GM21529 (cell line): ENCODE results near the gene RIC8A.
A peak's percentile ranks its signal among the peaks of the same experiment; 100 is the strongest.
"Not testable (repeated sequence)": the region's sequence is repeated elsewhere in the genome, so short reads cannot be mapped to it uniquely, and the experiment has no call there.

ENCODE experiments used
- ATAC-seq: cut with Tn5 transposase; IDR thresholded peaks from one replicate; pipeline ENCODE4 v1.9.1; 2021; ENCODE audit not compliant: unreplicated experiment

The RIC8A gene

DNA sequence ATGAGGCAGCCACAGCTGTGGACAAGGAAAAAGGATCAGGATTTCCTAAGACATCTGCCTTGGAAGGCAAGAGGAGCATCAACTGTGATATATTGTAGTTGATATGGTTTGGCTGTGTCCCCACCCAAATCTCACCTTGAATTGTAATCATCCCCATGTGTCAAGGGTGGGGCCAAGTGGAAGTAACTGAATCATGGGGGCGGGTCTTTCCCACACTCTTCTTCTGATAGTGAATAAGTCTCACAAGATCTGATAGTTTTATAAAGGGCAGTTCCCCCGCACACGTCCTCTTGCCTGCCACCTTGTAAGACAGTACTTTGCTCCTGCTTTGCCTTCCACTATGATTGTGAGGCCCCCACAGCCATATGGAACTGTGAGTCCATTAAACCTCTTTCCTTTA is 10.2 kb downstream of the RIC8A start:
- ATAC-seq = no peak

DNA sequence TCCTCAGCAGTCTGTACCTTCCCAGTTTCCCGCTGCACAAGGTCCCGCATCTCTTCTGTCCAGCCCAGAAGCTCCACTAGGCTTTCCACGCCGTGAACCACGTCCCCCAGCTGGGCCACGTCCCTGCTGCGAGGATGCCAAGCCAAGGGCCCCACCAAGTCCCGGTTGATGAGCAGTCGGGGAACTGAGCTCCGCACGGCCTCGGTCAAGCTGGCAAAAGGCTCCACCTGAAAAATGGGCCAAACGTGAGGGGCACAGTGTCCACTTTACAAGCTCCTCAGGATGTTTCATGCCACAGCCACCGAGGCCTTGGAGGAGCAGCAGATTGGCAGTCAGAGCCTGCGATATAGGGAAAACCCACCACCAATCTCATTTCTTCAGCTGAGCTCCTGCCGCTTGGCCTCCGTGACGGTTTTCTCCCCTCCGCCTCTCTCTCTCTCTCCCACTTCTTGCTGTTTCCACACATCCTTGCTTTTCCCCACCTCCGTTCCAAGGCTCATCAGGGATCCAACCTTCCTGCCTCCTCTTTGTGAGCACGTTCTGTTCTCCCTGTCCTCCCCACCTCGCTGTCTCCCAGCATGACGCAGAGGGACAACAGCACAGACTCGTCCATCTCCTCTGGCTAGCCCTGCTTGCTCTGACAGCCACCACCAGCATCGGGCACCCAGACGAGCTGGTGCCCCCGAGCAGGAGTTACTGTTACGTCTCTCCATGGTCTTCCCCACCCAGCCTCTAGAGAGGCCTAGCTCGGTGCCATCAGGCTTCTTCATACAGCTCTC is 11.5 kb downstream of the RIC8A start:
- ATAC-seq = no peak

DNA sequence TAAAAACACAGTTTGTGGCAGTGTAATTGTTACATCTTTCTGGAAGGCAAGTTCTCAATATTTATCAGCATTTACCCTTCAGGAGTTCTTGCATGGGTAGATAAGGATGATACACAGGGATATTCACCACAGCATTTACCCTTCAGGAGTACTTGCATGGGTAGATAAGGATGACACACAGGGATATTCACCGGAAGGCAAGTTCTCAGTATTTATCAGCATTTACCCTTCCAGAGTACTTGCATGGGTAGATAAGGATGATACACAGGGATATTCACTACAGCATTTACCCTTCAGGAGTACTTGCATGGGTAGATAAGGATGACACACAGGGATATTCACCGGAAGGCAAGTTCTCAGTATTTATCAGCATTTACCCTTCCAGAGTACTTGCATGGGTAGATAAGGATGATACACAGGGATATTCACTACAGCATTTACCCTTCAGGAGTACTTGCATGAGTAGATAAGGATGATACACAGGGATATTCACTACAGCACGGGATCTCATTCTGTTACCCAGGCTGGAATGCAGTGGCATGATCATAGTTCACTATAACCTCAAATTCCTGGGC is 13.2 kb downstream of the RIC8A start:
- not testable (repeated sequence) for ATAC-seq

DNA sequence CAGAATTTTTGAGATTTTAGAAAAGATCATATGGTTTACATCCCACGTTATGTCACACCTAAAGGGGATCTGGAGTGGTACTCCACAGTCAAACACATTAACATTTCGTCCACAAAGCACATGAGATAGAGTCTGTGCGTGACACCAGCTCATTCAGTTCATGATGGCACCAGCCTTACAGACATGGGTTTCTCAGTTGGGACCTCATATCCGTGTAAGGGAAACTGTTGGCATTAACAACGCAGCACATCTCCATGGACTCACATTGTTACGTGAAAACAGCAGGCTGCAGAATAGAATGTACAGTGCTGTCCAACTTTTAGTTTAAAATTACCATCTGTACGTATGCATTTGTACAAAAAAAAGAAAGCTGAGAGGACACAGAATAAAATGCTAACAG is 14.0 kb downstream of the RIC8A start:
- ATAC-seq = no peak

DNA sequence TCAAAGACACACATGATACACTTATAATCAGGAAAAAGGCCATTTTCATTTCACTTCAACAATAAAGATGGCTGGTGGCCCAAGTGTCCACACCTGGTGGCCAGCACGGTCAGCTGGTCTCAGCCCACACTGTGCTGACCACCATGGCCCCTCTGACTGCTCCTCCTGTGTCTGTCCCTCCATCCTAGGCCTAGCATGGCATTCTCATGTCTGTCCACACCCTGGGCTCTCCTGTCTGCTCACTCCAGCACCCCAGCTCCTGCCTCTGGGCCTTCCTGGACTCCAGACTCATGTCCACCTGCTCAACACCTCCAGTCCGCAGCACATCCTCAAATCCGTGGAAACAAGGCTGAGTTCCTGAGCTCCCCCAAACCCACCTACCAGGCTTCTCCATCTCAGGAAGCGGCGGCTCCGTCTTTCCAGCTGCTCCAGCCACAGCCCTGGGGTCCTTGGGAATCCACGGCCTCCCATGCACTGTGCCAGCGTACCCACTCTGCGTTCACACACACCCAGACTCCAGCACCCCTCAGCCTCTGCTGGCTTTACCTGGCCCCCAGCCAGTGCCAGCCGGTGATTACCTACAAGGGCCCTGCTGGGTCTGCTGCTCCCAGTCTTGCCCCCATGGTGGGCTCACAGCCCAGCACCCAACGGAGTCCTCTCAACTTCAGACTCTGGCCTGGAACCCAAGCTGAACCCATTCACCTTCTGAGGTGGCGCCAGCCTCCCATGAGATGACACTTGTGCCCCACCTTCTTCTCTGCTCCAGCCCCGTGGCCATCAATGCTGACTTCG is 14.7 kb downstream of the RIC8A start:
- ATAC-seq = no peak

DNA sequence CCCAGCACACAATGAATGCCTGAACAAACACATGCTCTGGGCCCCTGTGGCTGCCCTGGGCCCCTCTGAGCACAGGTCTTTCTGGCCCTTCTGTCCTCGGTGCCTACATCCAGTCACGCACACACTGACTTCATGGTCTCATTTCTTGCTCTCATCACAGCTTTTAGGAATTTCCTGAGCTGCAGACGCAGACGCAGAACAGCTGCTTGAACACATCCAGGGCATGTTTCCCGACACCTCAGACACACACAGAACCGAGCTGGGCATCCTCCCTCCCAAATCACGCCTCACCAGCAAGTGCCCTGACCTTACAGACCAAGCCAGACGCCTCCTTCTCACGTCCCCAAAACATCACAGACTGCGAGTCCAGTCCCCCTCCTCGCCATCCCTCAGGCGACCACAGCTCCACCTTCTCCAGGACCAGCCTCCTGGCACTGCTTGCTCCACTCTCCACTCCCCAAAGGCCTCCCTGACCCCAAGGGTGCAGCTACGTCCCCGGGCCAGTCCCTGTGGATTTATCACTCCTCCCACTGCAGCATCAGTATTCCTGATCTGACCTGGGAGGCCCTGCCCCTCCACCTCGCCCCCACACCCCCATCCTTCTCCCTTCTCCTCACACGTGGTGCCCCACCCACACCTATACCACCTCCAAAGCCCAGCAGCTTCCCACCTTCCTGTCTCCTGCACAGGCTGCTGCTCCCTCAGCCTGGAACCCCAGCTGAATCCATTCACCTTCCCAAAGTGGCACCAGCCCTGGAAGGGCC is 15.7 kb downstream of the RIC8A start:
- no peak for ATAC-seq

DNA sequence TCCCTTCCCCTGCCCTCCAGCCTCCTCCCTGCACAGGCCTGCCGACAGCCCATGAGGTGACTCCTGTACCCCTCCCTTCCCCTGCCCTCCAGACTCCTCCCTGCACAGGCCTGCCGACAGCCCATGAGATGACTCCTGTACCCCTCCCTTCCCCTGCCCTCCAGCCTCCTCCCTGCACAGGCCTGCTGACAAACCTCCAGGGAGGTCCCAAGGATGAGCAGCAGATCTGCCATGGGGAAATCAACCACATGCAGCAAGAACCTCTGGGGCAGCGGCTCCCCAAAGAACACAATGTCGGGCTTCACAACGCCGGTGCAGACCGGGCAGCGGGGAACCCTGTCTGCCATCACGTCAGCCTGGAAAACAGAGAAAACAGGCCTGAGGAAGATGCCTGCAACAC is 16.4 kb downstream of the RIC8A start:
- ATAC-seq = no peak

DNA sequence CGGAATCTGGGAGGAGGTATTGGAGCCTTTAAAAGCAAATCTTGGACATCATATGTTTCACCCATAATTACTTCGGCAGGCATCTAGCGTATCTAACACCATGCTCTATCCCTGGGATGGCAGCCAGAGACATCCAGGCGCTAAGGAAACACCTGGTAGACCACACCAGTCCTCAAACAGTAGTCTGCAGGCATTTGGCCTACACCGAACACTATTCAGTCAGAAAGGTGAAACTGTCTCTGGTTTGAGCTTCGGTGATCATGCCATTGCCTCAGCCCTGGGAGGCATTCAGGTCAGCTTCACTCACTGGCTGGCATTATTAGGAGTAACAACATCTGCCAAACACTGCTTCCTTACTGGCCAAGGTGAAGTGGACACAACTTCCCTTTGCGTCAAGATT is 16.9 kb downstream of the RIC8A start:
- ATAC-seq = no peak

DNA sequence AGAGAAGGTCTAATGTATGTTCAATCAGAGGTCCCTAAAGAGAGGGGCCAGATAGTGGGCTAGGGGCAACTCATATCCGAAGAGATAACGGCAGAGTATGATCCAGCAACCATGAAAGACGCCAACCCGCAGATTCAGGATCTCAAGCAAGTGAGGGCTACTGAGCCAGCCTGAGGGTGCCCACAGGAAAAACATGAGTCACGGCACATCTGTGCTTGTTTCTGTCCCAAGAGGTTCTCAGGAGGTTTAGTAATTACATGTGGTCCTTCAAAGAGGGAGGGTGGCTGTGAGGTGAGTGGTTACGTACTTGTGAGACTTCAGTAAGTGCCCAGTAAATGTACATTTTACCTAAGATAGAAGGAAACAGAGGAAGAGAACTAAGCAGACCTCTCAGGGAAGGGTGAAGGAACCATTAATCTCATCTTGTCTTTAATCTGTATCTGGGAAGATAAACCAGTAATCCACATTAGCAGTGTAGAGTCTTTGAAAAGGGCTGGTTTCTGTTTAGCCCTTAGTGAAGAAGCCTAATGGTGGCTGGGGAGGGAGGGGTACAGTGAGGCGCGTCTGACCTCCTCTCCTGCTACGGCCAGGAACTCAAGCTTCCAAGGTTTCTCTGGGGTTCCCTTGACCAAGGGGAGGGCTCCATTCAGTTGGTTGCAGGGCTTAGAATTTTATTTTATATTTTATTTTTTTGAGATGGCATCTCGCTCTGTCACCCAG is 18.4 kb downstream of the RIC8A start:
- peak; percentile 70 for ATAC-seq

DNA sequence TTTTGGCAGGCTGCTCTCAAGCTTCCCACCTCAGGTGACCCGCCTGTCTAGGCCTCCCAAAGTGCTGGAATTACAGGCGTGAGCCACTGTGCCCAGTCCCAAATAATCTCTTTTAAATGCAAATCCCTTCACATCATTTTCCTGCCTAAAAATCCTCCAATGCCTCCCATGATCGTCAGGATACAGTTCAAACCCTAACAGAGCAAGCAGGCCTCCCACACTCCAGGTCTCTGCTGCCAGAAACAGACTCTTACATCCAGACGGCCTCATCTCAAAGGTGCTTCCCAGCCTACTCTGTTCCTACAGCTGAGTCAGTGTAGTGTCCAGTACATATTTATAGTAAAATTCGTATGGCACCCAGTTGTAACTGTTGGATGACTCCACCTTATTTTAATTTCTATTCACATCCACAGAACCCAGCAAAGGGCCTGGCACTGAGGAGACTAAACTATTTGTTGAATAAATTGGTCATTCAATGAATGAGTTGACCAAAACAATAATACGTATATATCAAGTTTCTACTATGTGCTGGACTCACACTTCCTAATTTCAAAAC is 20.4 kb downstream of the RIC8A start:
- ATAC-seq = no peak

DNA sequence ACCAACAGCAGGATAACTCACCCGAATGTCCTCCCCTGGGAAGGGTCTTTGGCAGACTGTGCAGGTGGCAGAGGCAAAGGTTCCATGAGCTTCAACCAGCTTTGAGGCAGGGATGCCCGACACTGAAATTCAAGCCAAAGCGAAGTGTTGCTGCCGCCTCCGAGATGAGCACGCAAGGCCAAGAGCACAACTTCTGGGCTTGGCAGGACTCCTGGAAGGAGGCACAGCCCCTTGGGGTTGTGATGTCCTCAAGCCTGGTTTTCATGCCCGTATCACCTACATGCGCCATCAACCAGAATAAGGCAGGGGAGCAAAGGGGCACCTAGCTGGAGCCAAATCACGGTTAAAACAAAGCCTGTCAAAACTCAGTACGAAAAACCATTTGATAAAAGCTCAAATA is 22.9 kb downstream of the RIC8A start:
- ATAC-seq = no peak

DNA sequence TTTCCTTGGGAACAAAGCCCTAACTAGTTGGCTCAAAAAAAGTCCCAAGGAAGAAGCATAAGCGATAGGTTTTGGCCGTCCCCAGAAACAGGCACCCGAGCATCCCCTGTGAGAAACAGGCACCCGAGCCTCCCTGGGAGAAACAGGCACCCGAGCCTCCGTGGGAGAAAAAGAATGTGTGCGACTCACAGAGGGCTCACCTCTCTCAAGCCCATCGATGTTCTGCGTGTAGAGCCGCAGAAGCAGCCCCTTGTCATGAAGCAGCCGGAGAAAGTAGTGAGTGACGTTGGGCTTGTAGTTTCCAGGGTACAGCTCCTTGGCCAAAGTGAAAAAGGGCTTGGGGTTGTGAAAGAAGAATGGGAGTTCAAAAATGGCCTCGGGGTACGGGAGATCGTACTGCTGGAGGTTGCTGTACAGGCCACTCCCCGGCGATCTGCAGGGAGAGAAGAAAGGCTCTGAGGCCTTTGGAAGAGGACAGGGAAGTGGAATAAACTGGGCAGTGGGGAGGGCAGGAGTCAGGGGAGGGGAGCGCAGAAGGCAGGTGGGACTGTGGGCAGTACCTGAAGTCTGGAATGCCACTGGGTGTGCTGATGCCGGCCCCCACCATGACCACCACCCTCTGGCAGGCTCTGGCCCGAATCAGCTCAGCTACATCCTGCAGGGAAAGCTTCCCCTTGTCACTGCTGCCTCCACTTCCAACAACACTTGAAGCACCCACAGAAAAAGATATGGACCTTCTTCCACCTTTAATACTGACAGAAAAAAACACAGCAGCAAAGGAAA is 25.5 kb downstream of the RIC8A start:
- no peak for ATAC-seq

DNA sequence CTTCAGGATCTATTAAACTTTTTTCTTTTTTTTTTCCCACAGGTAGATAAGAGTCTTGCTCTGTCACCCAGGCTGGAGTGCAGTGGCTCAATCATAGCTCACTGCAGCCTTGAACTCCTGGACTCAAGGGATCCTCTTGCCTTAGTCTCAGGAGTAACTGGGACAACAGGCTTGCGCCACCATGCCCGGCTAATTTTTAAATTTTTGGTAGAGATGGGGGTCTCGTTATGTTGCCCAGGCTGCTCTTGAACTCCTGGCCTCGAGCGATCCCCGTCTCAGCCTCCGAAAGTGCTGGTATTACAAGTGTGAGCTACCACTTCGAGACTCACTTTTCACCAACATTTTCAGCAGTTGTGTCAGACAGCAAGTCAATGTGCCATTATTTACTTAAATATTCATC is 27.7 kb downstream of the RIC8A start:
- no peak for ATAC-seq

DNA sequence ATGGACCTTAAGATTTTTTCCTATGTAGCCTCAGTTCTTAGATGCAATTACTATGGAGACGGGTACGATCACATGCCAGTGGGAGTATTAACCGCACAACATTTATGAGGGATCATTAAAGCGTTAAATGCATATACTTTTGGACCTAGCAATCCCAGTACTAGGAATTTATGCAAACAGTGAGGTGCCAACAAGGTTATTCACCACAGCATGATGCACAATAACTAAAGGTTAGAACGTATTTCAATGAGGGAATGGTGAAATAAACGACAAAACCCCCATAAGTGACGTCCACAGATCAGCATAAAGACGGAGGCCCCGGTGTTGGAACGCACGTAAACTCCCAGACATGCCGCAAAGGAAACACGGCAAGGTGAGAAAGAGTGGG is 28.1 kb downstream of the RIC8A start:
- peak; percentile 23 for ATAC-seq

DNA sequence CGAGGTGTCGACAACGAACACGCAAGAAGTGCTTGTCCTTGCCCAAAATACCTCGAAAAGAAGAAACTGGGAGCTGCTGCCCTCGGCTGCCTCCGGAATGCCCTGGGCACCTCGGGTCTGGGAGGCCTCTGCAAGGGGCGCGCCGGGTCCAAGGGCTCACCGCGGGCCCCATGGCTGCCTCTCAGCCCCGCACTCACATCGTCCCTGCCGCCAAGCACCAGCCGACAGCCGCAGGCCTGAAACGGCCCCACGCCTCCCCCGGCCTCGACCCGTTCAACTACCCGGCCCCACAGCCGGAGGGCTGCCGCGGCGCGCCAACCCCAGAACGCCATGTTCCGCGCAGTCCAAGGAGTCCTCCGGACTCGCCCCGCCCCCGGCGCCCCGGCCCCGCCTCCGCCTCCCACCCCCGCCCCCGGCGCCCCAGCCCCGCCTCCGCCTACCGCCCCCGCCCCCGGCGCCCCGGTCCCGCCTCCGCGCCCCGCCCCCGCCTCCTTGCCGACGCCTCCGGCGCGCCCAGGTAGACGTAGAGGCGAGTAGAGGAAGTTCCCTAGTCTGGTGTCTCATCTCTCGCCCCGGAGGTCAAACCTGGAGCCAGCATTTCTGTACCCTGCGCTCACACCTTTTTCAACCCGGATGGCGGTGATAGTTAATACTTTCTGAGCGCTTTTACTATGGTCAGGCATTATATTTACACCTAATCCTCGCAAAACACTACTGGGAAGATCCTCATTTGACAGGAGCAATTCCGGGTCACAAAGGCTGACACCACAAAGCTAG is 28.7 kb downstream of the RIC8A start, which contains the start of gene SIRT3:
Gene SIRT3, minus strand, starts transcription at position 346 of the 777 bp plus-strand sequence. Its CDS starts 14 bp downstream, at position 332.
- ATAC-seq = peak; percentile 74

DNA sequence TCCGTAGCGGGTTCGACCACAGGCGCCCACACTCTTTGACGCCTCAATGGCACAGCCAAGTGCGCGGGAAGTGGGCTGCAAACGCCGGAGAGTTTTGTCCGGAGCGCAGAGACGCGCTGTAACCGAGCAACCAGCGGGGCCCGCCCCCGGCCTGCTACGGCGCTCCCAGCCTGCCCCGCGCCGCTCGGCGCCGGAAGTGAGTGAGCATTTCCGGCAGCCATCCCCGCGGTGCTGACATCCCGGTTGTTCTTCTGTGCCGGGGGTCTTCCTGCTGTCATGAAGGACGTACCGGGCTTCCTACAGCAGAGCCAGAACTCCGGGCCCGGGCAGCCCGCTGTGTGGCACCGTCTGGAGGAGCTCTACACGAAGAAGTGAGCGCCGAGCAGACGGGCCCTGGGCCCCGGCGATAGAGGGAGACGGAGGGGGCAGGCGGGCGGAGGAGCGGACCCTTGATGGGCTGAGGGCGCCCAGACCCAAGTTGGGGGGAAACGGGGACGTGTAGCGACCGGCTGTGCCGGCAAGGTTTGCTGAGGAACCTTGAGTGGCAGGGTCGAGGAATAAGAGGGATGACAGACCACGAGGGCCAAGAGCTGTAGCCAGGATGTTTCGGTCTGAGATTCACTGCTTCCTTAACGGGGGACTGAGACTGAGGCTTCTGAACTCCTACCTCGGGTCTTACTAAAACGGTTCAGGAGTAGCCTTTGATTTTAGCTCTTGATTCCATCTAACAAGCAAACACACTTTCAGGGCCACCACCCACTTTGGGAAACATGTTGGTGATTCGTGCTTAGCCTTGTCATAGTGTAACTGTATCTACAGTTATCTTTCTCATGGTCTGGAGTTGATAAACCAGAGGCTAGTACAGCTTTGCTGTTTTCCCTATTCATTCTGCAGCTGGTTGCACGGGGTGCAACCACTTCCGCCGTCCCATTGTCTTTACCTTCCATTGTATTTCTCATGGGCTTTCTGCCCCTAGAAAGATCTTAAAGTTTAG is 29.6 kb downstream of the RIC8A start, which contains the start of gene PSMD13:
Gene PSMD13, plus strand, starts transcription at position 203 of the 994 bp plus-strand sequence. Its CDS starts 74 bp downstream, at position 277.
- peak; percentile 70 for ATAC-seq

DNA sequence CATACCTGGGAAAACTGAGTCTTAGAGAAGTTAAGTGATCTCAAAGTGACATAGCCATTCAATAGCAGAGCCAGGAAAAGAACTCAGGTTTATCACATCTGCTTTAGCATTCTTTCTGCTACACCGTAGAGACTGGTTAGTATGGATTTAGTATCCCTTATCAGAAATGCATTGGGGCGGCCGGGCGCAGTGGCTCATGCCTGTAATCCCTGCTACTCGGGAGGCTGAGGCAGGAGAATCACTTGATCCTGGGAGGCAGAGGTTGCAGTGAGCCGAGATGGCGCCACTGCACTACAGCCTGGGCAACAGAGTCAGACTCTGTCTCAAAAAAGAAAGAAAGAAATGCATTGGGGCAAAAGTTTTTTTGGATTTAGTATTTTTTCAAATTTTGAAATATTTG is 30.8 kb downstream of the RIC8A start:
- ATAC-seq = not testable (repeated sequence)
